HEK293 (cell line): ENCODE data around the gene ASTN2.

Source experiments
- CTCF ChIP-seq: fragments of 450-650 bp; formaldehyde crosslinking; IDR thresholded peaks from 2 replicates; pipeline ENCODE4 v1.5.1; 2016; ENCODE audit warnings: missing biosample characterization, missing genetic modification characterization
- EGR2 ChIP-seq: fragments of 450-650 bp; formaldehyde crosslinking; IDR thresholded peaks from 2 replicates; pipeline ENCODE4 v1.5.1; 2016; ENCODE audit warnings: low read depth, missing biosample characterization, missing genetic modification characterization
- KLF10 ChIP-seq: fragments of 450-650 bp; IDR thresholded peaks from 2 replicates; pipeline ENCODE4 v1.5.1; 2018; ENCODE audit warnings: missing biosample characterization, mild to moderate bottlenecking, missing genetic modification characterization
- RBAK ChIP-seq: fragments of 450-650 bp; formaldehyde crosslinking; IDR thresholded peaks from 2 replicates; pipeline ENCODE4 v1.5.1; 2016; ENCODE audit warnings: missing biosample characterization, missing genetic modification characterization
- REST ChIP-seq: fragments of 450-650 bp; formaldehyde crosslinking; IDR thresholded peaks from 2 replicates; pipeline ENCODE4 v1.5.1; 2016; ENCODE audit warnings: missing biosample characterization, missing genetic modification characterization
- ZBTB8A ChIP-seq: fragments of 450-650 bp; formaldehyde crosslinking; IDR thresholded peaks from 2 replicates; pipeline ENCODE4 v1.5.1; 2016; ENCODE audit warnings: missing biosample characterization, missing genetic modification characterization
- ZFP3 ChIP-seq: fragments of 450-650 bp; formaldehyde crosslinking; IDR thresholded peaks from 2 replicates; pipeline ENCODE4 v1.5.1; 2016; ENCODE audit warnings: low read depth, missing biosample characterization, missing genetic modification characterization
- ZNF239 ChIP-seq: fragments of 450-650 bp; formaldehyde crosslinking; IDR thresholded peaks from 2 replicates; pipeline ENCODE4 v1.5.1; 2016; ENCODE audit warnings: missing biosample characterization, missing genetic modification characterization
- ZNF248 ChIP-seq: fragments of 450-650 bp; formaldehyde crosslinking; IDR thresholded peaks from 2 replicates; pipeline ENCODE4 v1.5.1; 2017; ENCODE audit warnings: missing biosample characterization, missing genetic modification characterization
- ZNF324 ChIP-seq: fragments of 450-650 bp; formaldehyde crosslinking; IDR thresholded peaks from 2 replicates; pipeline ENCODE4 v1.5.1; 2016; ENCODE audit warnings: missing biosample characterization, missing genetic modification characterization
- ZNF423 ChIP-seq: fragments of 450-650 bp; formaldehyde crosslinking; IDR thresholded peaks from 2 replicates; pipeline ENCODE4 v1.5.1; 2016; ENCODE audit warnings: missing biosample characterization, missing genetic modification characterization
- ZNF488 ChIP-seq: fragments of 450-650 bp; formaldehyde crosslinking; IDR thresholded peaks from 2 replicates; pipeline ENCODE4 v1.5.1; 2016; ENCODE audit warnings: missing biosample characterization, missing genetic modification characterization
- ZNF600 ChIP-seq: fragments of 450-650 bp; formaldehyde crosslinking; IDR thresholded peaks from 2 replicates; pipeline ENCODE4 v1.5.1; 2016; ENCODE audit warnings: missing biosample characterization, missing genetic modification characterization
- ZSCAN16 ChIP-seq: fragments of 450-650 bp; formaldehyde crosslinking; IDR thresholded peaks from 2 replicates; pipeline ENCODE4 v1.5.1; 2016; ENCODE audit warnings: missing biosample characterization, missing genetic modification characterization

- no peak for TF ChIP-seq CTCF (tag by site-specific recombination)
- no peak for TF ChIP-seq REST
- no peak for TF ChIP-seq ZNF423 (tag by site-specific recombination)
- TF ChIP-seq ZNF600 (tag by site-specific recombination) = no peak
- TF ChIP-seq KLF10 (tag by site-specific recombination) = no peak
- no peak for TF ChIP-seq ZBTB8A
- no peak for TF ChIP-seq ZNF239 (tag by site-specific recombination)
- no peak for TF ChIP-seq ZNF248
- no peak for TF ChIP-seq ZNF488 (tag by site-specific recombination)
- no peak for TF ChIP-seq ZSCAN16 (tag by site-specific recombination)
- TF ChIP-seq EGR2 = no peak
- TF ChIP-seq RBAK (tag by site-specific recombination) = no peak
- TF ChIP-seq ZFP3 = no peak
- no peak for TF ChIP-seq ZNF324 (tag by site-specific recombination)
Observed at GRCh38 chr9:116656977-116657376, 757.9 kb downstream of the ASTN2 start.
